22Rv1 (cell line): ENCODE data around the gene AKT3.

Experiments used
- CTCF ChIP-seq: fragments of 450-650 bp; IDR thresholded peaks from 2 replicates; pipeline ENCODE4 v1.5.1; 2017; ENCODE audit warnings: mild to moderate bottlenecking
- ZFX ChIP-seq: fragments of 450-650 bp; IDR thresholded peaks from 2 replicates; pipeline ENCODE4 v1.6.1; 2017; ENCODE audit warnings: antibody characterized with exemption, borderline replicate concordance

GRCh38 chr1:243799908-243800307 lies 50.1 kb downstream of the AKT3 start:
- TF ChIP-seq CTCF: no peak
- TF ChIP-seq ZFX: no peak
